HG03135 (cell line): ENCODE measurements around the gene FBXL5.
"Not testable (repeated sequence)": the region's sequence is repeated elsewhere in the genome, so short reads cannot be mapped to it uniquely, and the experiment has no call there.

ENCODE experiments used
- ATAC-seq: cut with Tn5 transposase; IDR thresholded peaks from one replicate; pipeline ENCODE4 v1.9.1; 2021; ENCODE audit warnings: mild to moderate bottlenecking, moderate library complexity; ENCODE audit not compliant: unreplicated experiment

The FBXL5 gene

DNA sequence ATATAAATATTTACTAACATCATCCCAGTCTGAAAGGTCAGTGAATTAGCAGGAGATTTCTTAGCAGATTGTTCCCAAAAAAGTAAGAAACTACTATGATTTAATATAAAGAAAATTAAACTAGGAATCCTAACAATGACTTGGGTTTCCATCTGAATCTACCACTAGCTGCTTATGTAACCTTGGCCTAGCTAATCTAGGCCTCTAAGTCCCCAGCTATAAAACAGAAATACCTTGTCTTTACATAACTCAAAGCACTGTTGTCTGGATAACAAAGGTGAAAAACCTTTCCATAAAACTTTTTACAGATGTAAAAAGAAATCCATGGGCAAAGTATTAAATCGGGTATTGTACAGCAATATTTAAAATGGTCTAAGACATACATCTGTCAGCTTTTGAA is 3.0 kb downstream of the FBXL5 start:
- ATAC-seq = no peak

- ATAC-seq = no peak
Measured at GRCh38 chr4:15651676-15652075, 3.5 kb downstream of the FBXL5 start.

- peak; percentile 50 for ATAC-seq
Measured at GRCh38 chr4:15649914-15650545, 5.1 kb downstream of the FBXL5 start.

DNA sequence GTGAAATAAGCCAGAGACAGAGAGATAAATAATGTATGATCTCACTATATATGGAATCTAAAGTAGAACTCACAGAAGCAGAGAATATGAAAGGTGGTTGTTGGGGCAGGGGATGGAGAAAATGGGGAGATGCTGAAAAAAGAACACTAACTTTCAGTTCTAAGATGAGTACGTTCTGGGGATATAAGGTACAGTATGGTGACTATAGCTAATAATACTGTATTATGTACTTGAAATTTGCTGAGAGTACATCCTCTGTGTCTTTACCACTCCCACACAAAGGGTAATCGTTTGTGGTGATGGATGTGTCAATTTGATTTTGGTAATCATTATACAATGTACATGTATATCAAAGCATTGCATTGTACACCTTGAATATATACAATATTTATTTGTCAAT is 6.6 kb downstream of the FBXL5 start:
- no peak for ATAC-seq

- no peak for ATAC-seq
Measured at GRCh38 chr4:15638418-15638817, 16.7 kb downstream of the FBXL5 start.

GRCh38 chr4:15636818-15637217 is 18.3 kb downstream of the FBXL5 start:
- ATAC-seq = no peak

- ATAC-seq = not testable (repeated sequence)
Measured at GRCh38 chr4:15617407-15617806, 37.8 kb downstream of the FBXL5 start.

GRCh38 chr4:15614891-15615290 is 40.3 kb downstream of the FBXL5 start:
- not testable (repeated sequence) for ATAC-seq

- ATAC-seq = no peak
Measured at GRCh38 chr4:15612136-15612535, 43.0 kb downstream of the FBXL5 start.

DNA sequence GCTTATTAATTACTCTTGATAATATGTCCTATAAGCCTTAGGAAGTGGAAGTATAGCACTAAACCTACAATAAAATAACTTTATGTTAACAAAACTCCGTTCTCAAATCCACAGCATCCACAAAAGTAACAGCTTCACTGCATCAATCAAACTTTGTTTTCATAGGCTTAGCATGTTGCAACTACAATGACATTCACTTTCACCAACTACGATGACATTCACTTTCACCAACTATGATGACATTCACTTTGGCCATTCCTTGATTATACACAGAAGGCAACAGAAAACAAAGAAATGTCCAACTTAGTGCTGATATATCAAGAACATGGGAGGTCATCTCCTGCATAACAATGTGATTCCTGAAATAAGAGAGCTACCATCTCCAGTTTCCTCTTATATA is 44.3 kb downstream of the FBXL5 start:
- ATAC-seq = no peak

- no peak for ATAC-seq
Measured at GRCh38 chr4:15605537-15605936, 49.6 kb downstream of the FBXL5 start.

DNA sequence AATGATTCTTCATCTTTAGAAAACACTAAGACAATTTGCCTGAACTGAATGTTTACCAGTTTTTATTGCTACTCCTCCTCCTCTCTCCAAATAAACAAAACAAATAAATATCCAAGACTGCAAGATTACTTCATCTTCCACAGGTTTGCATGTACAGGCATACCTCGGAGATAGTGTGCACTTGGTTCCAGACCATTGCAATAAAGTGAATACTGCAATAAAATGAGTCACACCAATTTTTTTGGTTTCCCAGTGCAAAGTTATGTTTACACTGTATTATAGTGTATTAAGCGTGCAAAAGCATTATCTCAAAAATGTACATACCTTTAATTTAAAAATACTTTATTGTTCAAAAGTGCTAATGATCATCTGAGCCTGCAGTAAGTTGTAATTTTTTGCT is 53.3 kb downstream of the FBXL5 start:
- no peak for ATAC-seq

DNA sequence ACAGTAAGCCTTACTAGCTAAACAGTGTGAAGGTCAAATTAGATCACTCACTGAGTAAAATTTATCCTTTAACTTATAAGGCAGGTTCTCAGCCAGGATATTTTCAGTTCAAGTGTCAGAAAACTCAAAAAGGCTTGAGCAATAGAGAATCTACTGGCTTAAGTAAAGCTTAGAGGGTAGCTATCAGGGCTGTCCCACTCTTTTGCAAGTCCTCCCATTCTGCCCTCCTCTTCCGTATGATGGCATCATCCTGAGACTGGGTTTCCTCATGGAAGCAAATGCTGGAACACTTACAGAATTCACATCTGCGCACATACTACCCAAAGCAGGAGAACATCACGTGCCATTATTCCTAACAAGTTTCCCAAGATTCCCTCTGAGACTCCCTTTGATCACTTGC is 55.0 kb downstream of the FBXL5 start:
- ATAC-seq = no peak

DNA sequence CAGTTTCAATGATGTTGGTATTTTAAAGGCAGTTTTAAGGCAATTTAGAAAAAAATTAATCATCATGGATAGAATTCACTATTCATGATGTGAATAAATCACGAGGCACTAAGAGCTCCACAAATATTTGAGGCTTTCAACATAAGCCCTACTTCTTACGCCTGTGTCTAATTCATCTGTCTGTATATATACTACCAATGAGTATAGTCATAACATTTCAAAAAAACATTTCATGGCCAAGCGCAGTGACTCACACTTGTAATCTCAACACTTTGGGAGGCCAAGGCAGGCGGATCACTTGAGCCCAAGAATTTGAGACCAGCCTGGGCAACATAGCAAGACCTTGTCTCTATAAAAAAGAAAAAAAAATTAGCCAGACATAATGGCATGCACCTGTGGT is 56.5 kb downstream of the FBXL5 start:
- ATAC-seq = no peak

- ATAC-seq = no peak
Measured at GRCh38 chr4:15592799-15593198, 62.4 kb downstream of the FBXL5 start.

GRCh38 chr4:15587649-15588048 is 67.5 kb downstream of the FBXL5 start:
- ATAC-seq = no peak

- ATAC-seq = no peak
Measured at GRCh38 chr4:15586066-15586465, 69.1 kb downstream of the FBXL5 start.

DNA sequence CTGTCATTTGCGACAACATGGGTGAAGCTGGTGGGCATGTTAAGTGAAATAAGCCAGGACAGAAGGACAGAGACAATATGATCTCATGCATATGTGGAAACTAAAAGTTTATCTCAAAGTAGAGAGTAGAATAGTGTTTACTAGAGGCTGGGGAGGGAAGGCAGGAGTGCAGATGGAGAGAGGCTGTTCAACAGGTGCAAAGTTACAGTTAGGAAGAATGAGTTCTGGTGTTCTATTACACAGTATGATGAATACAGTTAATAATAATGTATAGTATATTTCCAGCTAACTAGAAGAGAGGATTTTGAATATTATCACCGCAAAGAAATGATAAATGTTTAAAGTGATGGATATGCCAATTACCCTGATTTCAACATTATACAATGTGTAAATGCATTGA is 69.8 kb downstream of the FBXL5 start:
- no peak for ATAC-seq

GRCh38 chr4:15584785-15585184 is 70.4 kb downstream of the FBXL5 start:
- ATAC-seq = no peak

- no peak for ATAC-seq
Measured at GRCh38 chr4:15577508-15577907, 77.6 kb downstream of the FBXL5 start.

- no peak for ATAC-seq
Measured at GRCh38 chr4:15575966-15576365, 79.2 kb downstream of the FBXL5 start.

GRCh38 chr4:15569746-15570145 is 85.4 kb downstream of the FBXL5 start:
- no peak for ATAC-seq

DNA sequence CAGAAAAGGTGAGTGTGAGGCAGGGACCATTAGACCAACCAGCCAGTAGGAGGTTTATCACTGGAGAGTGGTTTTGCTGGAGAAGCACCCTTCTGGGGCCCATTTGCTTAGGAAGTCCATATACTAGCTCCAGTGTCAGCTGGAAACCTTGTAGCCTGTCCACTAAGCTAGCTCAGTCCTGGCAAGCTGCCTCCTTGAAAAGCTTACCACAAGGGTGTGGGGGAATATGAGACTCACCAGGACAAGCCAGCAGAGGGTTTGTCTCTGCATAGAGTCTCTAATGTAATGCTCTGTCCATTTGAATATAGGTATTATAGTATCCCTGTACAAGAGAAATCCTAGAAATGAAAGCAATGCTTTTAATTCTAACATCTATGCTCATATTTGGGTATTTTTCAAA is 86.3 kb downstream of the FBXL5 start:
- ATAC-seq = no peak
